ENCODE data around the gene TMA7B.

DNA sequence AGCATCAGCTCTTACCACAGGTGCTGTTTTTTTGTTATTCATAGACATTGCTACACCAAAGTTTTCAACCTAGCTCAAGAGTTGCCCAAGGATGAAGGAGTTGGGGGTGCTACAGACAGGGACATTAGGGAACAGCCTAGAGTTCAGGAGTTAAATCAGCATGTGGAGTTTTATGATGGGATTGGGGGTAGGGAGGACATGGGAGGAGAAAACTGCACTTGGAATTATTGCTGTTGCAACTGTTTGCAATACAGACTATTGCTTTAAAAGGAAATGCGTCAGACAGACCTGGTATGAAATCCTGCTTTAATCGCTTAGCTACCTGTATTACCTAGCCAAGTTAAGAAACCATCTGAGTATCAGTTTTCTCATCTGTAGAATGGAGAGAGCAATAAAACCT lies 6.3 kb downstream of the TMA7B start:
- TF ChIP-seq, protein P1, sequence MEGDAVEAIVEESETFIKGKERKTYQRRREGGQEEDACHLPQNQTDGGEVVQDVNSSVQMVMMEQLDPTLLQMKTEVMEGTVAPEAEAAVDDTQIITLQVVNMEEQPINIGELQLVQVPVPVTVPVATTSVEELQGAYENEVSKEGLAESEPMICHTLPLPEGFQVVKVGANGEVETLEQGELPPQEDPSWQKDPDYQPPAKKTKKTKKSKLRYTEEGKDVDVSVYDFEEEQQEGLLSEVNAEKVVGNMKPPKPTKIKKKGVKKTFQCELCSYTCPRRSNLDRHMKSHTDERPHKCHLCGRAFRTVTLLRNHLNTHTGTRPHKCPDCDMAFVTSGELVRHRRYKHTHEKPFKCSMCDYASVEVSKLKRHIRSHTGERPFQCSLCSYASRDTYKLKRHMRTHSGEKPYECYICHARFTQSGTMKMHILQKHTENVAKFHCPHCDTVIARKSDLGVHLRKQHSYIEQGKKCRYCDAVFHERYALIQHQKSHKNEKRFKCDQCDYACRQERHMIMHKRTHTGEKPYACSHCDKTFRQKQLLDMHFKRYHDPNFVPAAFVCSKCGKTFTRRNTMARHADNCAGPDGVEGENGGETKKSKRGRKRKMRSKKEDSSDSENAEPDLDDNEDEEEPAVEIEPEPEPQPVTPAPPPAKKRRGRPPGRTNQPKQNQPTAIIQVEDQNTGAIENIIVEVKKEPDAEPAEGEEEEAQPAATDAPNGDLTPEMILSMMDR (IDR thresholded peaks at IDR 0.05), result no peak
- TF ChIP-seq POLR2AphosphoS5 (IDR thresholded peaks at IDR 0.05; ENCODE audit: low read depth, low read length), result no peak
